Measurements from ENCODE around the gene SH2D3A. TPM values are rescaled to one million over a fixed set of nuclear protein-coding genes. Genes with fewer than 3 reads are reported as not detected.

Gene SH2D3A
- total RNA-seq, 1 experiment from 2014 or later = 2.2 TPM

- Histone ChIP-seq H3K9me3 (ENCODE audit: control insufficient read depth, insufficient read depth, low read depth, low read length) (no peaks in the 10 kb centered on the region), H3K27me3 (ENCODE audit: control insufficient read depth, insufficient read depth, low read length) (no peaks in the 10 kb centered on the region), H3K4me1 (ENCODE audit: control insufficient read depth, insufficient read depth, low read length) (no peaks in the 10 kb centered on the region), H3K4me3 (ENCODE audit: low read depth in 2 of 2, low read length in 2 of 2) (no peak overlapping the region), H3K36me3 (ENCODE audit: control insufficient read depth, insufficient read depth, low read length) (no peaks in the 10 kb centered on the region), H3K27ac (ENCODE audit: low read length) (no peak overlapping the region)
- ChIA-PET CTCF (no interaction called here), POLR2A (no interaction called here)
- BruUV-seq (replicated peaks) = no TSS peak
- no peak for DNase-seq (ENCODE audit: low read depth, low spot score)
- intact Hi-C loops (cut with micrococcal nuclease; ENCODE audit: unreplicated experiment) = no loop called here
- no peak for ATAC-seq
- TF ChIP-seq POLR2AphosphoS5 (IDR thresholded peaks at IDR 0.05; ENCODE audit: low read depth, low read length) = no peak
- TF ChIP-seq, protein P1, sequence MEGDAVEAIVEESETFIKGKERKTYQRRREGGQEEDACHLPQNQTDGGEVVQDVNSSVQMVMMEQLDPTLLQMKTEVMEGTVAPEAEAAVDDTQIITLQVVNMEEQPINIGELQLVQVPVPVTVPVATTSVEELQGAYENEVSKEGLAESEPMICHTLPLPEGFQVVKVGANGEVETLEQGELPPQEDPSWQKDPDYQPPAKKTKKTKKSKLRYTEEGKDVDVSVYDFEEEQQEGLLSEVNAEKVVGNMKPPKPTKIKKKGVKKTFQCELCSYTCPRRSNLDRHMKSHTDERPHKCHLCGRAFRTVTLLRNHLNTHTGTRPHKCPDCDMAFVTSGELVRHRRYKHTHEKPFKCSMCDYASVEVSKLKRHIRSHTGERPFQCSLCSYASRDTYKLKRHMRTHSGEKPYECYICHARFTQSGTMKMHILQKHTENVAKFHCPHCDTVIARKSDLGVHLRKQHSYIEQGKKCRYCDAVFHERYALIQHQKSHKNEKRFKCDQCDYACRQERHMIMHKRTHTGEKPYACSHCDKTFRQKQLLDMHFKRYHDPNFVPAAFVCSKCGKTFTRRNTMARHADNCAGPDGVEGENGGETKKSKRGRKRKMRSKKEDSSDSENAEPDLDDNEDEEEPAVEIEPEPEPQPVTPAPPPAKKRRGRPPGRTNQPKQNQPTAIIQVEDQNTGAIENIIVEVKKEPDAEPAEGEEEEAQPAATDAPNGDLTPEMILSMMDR (IDR thresholded peaks at IDR 0.05) = no peak
- TF ChIP-seq SIN3A (IDR thresholded peaks at IDR 0.05; ENCODE audit: borderline replicate concordance, insufficient read depth, low read depth, low read length) = no peak
- in situ Hi-C loops (cut with HindIII; ENCODE audit: low pct_unique_long_range_greater_than_20kb, low sequenced_read_pairs) = no loop called here
Observed at GRCh38 chr19:6793411-6793810, 26.2 kb upstream of the SH2D3A start.

DNA sequence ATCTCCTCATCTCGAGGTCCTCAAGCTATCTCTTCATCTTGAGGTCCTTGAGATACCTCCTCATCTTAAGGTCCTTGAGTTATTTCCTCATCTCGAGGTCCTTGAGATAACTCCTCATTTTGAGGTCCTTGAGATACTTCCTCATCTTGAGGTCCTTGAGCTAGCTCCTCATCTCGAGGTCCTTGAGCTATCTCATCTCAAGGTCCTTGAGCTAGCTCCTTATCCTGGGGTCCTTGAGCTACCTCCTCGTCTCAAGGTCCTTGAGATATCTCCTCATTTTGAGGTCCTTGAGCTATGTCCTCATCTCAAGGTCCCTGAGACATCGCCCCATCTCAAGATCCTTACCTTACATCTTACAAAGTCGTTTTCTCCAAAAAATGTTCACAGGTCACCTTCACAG, 24.0 kb upstream of the SH2D3A start:
- Histone ChIP-seq H3K27ac (ENCODE audit: low read length) (no peak overlapping the region), H3K9me3 (ENCODE audit: control insufficient read depth, insufficient read depth, low read depth, low read length) (no peaks in the 10 kb centered on the region), H3K4me1 (ENCODE audit: control insufficient read depth, insufficient read depth, low read length) (no peaks in the 10 kb centered on the region), H3K4me3 (ENCODE audit: low read depth in 2 of 2, low read length in 2 of 2) (no peak overlapping the region), H3K36me3 (ENCODE audit: control insufficient read depth, insufficient read depth, low read length) (no peaks in the 10 kb centered on the region), H3K27me3 (ENCODE audit: control insufficient read depth, insufficient read depth, low read length) (no peaks in the 10 kb centered on the region)
- POLR2A ChIA-PET = no interaction called here
- no TSS peak for BruUV-seq (replicated peaks)
- intact Hi-C loops (cut with micrococcal nuclease; ENCODE audit: unreplicated experiment) (no loop called here), in situ Hi-C loops (cut with HindIII; ENCODE audit: low pct_unique_long_range_greater_than_20kb, low sequenced_read_pairs) (no loop called here)
- no peak for ATAC-seq
- DNase-seq (ENCODE audit: low read depth, low spot score) = no peak
- CTCF ChIA-PET = no interaction called here
- TF ChIP-seq SIN3A (IDR thresholded peaks at IDR 0.05; ENCODE audit: borderline replicate concordance, insufficient read depth, low read depth, low read length) (no peak), TCF7L2 (IDR thresholded peaks at IDR 0.05; ENCODE audit: low read depth, low read length) (no peak), POLR2AphosphoS5 (IDR thresholded peaks at IDR 0.05; ENCODE audit: low read depth, low read length) (no peak)
- TF ChIP-seq, protein P2, sequence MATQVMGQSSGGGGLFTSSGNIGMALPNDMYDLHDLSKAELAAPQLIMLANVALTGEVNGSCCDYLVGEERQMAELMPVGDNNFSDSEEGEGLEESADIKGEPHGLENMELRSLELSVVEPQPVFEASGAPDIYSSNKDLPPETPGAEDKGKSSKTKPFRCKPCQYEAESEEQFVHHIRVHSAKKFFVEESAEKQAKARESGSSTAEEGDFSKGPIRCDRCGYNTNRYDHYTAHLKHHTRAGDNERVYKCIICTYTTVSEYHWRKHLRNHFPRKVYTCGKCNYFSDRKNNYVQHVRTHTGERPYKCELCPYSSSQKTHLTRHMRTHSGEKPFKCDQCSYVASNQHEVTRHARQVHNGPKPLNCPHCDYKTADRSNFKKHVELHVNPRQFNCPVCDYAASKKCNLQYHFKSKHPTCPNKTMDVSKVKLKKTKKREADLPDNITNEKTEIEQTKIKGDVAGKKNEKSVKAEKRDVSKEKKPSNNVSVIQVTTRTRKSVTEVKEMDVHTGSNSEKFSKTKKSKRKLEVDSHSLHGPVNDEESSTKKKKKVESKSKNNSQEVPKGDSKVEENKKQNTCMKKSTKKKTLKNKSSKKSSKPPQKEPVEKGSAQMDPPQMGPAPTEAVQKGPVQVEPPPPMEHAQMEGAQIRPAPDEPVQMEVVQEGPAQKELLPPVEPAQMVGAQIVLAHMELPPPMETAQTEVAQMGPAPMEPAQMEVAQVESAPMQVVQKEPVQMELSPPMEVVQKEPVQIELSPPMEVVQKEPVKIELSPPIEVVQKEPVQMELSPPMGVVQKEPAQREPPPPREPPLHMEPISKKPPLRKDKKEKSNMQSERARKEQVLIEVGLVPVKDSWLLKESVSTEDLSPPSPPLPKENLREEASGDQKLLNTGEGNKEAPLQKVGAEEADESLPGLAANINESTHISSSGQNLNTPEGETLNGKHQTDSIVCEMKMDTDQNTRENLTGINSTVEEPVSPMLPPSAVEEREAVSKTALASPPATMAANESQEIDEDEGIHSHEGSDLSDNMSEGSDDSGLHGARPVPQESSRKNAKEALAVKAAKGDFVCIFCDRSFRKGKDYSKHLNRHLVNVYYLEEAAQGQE (IDR thresholded peaks at IDR 0.05; ENCODE audit: insufficient read depth in 1 of 2, low read depth in 2 of 2, low read length in 1 of 2) = no peak
- TF ChIP-seq, protein P1 (IDR thresholded peaks at IDR 0.05) = no peak
